HG03066 (cell line): ENCODE measurements around the gene SRSF1.
"Not testable (repeated sequence)": the region's sequence is repeated elsewhere in the genome, so short reads cannot be mapped to it uniquely, and the experiment has no call there.

Source experiments
- ATAC-seq: cut with Tn5 transposase; IDR thresholded peaks from one replicate; pipeline ENCODE4 v1.9.1; 2021; ENCODE audit warnings: low read depth; ENCODE audit not compliant: unreplicated experiment

SRSF1 gene

GRCh38 chr17:58006924-58007780 lies at the start of gene SRSF1:
Gene SRSF1, minus strand, starts transcription at chr17:58007246. Its CDS starts 109 bp downstream, at chr17:58007137.
- ATAC-seq = peak; percentile 87

GRCh38 chr17:58056476-58056875 lies 49.4 kb upstream of the SRSF1 start:
- no peak for ATAC-seq

- no peak for ATAC-seq
Measured at GRCh38 chr17:58054641-58055040, 47.6 kb upstream of the SRSF1 start.

- no peak for ATAC-seq
Measured at GRCh38 chr17:58052945-58053715, 46.1 kb upstream of the SRSF1 start.

GRCh38 chr17:58052407-58052806 lies 45.4 kb upstream of the SRSF1 start:
- ATAC-seq = no peak

GRCh38 chr17:58051468-58051867 lies 44.4 kb upstream of the SRSF1 start:
- ATAC-seq = no peak

- ATAC-seq = no peak
Measured at GRCh38 chr17:58050966-58051365, 43.9 kb upstream of the SRSF1 start.

- ATAC-seq = no peak
Measured at GRCh38 chr17:58049533-58049932, 42.5 kb upstream of the SRSF1 start.

GRCh38 chr17:58047376-58048150 lies 40.5 kb upstream of the SRSF1 start:
- no peak for ATAC-seq

GRCh38 chr17:58046239-58047094 lies 39.4 kb upstream of the SRSF1 start:
- ATAC-seq = no peak

- not testable (repeated sequence) for ATAC-seq
Measured at GRCh38 chr17:58044256-58044655, 37.2 kb upstream of the SRSF1 start.

GRCh38 chr17:58043221-58044181 lies 36.5 kb upstream of the SRSF1 start:
- no peak for ATAC-seq

- no peak for ATAC-seq
Measured at GRCh38 chr17:58041161-58041560, 34.1 kb upstream of the SRSF1 start.

- no peak for ATAC-seq
Measured at GRCh38 chr17:58040386-58040785, 33.3 kb upstream of the SRSF1 start.

- ATAC-seq = no peak
Measured at GRCh38 chr17:58039975-58040374, 32.9 kb upstream of the SRSF1 start.

GRCh38 chr17:58032691-58033415 lies 25.8 kb upstream of the SRSF1 start:
- no peak for ATAC-seq

- ATAC-seq = no peak
Measured at GRCh38 chr17:58028578-58028977, 21.5 kb upstream of the SRSF1 start.

GRCh38 chr17:58020401-58020800 lies 13.4 kb upstream of the SRSF1 start:
- no peak for ATAC-seq
